Peyer's patch (tissue), 4 donors: ENCODE results near the gene CTU1. TPM values are rescaled to one million over a fixed set of nuclear protein-coding genes. Genes with fewer than 3 reads are reported as not detected.

Source experiments
- DNase-seq, 3 donors: peaks; one replicate each; pipeline ENCODE4 v3.0.0-alpha.2; 2017 to 2019
- H3K27ac ChIP-seq, 4 donors: fragments of 200-600 bp; sonication (generic); one replicate each; pipeline ENCODE4 v1.5.1; 2016 to 2019
- H3K27me3 ChIP-seq, 2 donors: fragments of 200-600 bp; sonication (generic); one replicate each; pipeline ENCODE4 v1.5.1; 2019
- H3K36me3 ChIP-seq, 3 donors: fragments of 200-600 bp; sonication (generic); one replicate each; pipeline ENCODE4 v1.5.1; 2016 to 2019
- H3K4me1 ChIP-seq, 4 donors: fragments of 200-600 bp; sonication (generic); one replicate each; pipeline ENCODE4 v1.5.1; 2016 to 2019
- H3K4me3 ChIP-seq, 4 donors: fragments of 200-600 bp; sonication (generic); 1 replicate in 3 of 4; 2 replicates in 1 of 4; pipeline ENCODE4 v1.5.1; 2016 to 2019; ENCODE audit warnings: mild to moderate bottlenecking in 1 of 4
- H3K9me3 ChIP-seq, 4 donors: fragments of 200-600 bp; sonication (generic); one replicate each; pipeline ENCODE4 v1.5.1; 2016 to 2019; ENCODE audit warnings: mild to moderate bottlenecking in 1 of 4
- CTCF ChIP-seq, 6 experiments: fragments of 450-650 bp in 4 of 6; fragments of 200-600 bp in 2 of 6; sonication (generic) in 1 of 6; IDR thresholded peaks; one replicate each; pipeline ENCODE4 v1.5.1; 2017 to 2019; ENCODE audit warnings: antibody characterized with exemption in 6 of 6, mild to moderate bottlenecking in 3 of 6, moderate library complexity in 1 of 6
- POLR2A ChIP-seq, 2 donors: fragments of 450-650 bp; IDR thresholded peaks; one replicate each; pipeline ENCODE4 v1.5.1; 2017; ENCODE audit warnings: antibody characterized with exemption in 2 of 2, mild to moderate bottlenecking in 2 of 2, moderate library complexity in 2 of 2
- total RNA-seq, 4 donors: library from RNA; depleted of rRNA; stranded (reverse); fragments of >200 nt; gene quantifications; one replicate each; pipeline ENCODE4 v1.1.0, GENCODE V29; 2016

The CTU1 gene
- total RNA-seq, 4 donors from 2014 or later, result 4.4 to 10.0 (median 6.5) TPM

DNA sequence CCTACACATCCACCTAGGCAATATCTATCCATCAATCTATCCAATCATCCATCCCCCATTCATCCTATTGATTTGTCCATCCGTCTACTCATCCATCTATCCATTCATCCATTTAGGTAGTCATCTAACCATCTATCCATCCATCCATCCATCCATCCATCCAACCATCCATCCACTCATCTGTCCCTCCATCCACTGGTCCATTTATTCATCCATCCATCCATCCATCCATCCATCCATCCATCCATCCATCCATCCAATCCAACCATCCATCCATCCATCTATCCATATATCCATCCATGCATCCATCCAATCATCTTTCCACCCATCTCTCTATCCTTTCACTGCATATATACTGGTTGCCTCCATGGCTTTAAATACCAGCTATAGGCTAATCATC is 47.2 kb downstream of the CTU1 start:
- TF ChIP-seq CTCF (IDR thresholded peaks at IDR 0.05) (no peak), POLR2A (IDR thresholded peaks at IDR 0.05) (no peak)
- H3K9me3 ChIP-seq, result no peaks in the 10 kb centered on the region
- no peak for DNase-seq
- no peak overlapping the region for H3K4me3 ChIP-seq
- H3K27me3 ChIP-seq, result no peaks in the 10 kb centered on the region
- no peaks in the 10 kb centered on the region for H3K36me3 ChIP-seq
- peaks cover 0 to 7% (median 0%) of the 10 kb centered on the region in 4 donors for H3K4me1 ChIP-seq
- H3K27ac ChIP-seq, result no peak overlapping the region

DNA sequence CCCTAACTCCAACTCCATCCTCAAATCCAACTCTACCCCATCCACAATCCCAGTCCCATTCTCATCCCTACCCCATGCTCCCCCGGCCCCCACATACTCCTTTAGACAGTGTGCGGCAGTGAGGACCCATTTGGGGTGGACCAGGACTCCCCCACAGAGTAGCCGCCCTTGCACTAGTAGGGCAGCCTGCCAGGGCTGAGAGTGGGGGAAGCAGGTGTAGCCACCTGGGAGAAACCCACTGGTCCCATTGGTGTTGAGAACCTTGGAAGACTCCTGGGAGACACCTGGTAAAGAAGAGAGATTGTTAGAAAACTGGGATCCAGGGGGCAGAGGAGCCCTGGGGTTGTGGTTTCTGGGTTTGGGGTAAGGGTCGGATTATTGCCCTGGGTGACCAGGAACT is 47.9 kb downstream of the CTU1 start:
- TF ChIP-seq CTCF (IDR thresholded peaks at IDR 0.05), result no peak
- no peak for TF ChIP-seq POLR2A (IDR thresholded peaks at IDR 0.05)
- Histone ChIP-seq H3K4me1 (peaks cover 0 to 6% (median 0%) of the 10 kb centered on the region in 4 donors), H3K27me3 (no peaks in the 10 kb centered on the region), H3K27ac (no peak overlapping the region), H3K4me3 (no peak overlapping the region), H3K9me3 (no peaks in the 10 kb centered on the region), H3K36me3 (no peaks in the 10 kb centered on the region)
- DNase-seq, result no peak

GRCh38 chr19:51059715-51060114 is 48.5 kb downstream of the CTU1 start:
- no peak for TF ChIP-seq CTCF (IDR thresholded peaks at IDR 0.05)
- no peak for TF ChIP-seq POLR2A (IDR thresholded peaks at IDR 0.05)
- no peak for DNase-seq
- H3K4me3 ChIP-seq, result no peak overlapping the region

DNA sequence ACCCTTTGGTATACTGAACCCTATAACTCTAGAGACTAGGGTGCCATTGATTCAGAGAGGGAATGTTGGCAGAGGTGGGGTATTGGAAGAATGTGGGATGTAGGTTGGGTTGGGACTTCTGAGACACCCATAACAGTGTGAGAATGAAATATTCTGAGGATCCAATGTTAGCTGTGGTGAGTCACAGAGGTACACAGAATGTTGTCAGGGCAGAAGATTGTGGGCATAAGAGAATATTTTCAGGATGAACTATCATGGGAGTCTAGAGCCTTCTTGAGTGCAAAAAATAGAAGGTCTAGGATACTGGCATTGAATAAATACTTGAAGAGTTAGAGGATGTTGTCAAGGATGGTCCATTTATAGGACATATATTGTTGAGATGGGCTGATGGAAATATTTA is 52.3 kb downstream of the CTU1 start:
- DNase-seq, result no peak
- Histone ChIP-seq H3K27ac (no peak overlapping the region), H3K9me3 (no peaks in the 10 kb centered on the region), H3K4me1 (no peaks in the 10 kb centered on the region), H3K4me3 (no peak overlapping the region), H3K27me3 (no peaks in the 10 kb centered on the region), H3K36me3 (no peaks in the 10 kb centered on the region)
- TF ChIP-seq CTCF (IDR thresholded peaks at IDR 0.05) (no peak), POLR2A (IDR thresholded peaks at IDR 0.05) (no peak)

More at GRCh38 chr19:51059715-51060114, 48.5 kb downstream of the CTU1 start:
- Histone ChIP-seq H3K9me3 (no peaks in the 10 kb centered on the region), H3K27me3 (no peaks in the 10 kb centered on the region), H3K27ac (no peak overlapping the region), H3K36me3 (no peaks in the 10 kb centered on the region), H3K4me1 (no peaks in the 10 kb centered on the region)

Other genes with a start within 250 kb of the CTU1 start
- gene KLK2, start 235.0 kb downstream of the CTU1 start, total RNA-seq, result not detected
- gene KLK4, start 197.0 kb downstream of the CTU1 start, total RNA-seq, result 1 to 10 TPM in 1 of 4 donors, not detected in 3; 1.4 TPM
- not detected for gene KLK5, start 155.4 kb downstream of the CTU1 start, total RNA-seq
- gene KLK6, start 138.8 kb downstream of the CTU1 start, total RNA-seq, result not detected
- gene KLK7, start 124.5 kb downstream of the CTU1 start, total RNA-seq, result 1 to 10 TPM in 2 of 4 donors, not detected in 2; 1.2 to 9.9 TPM
- not detected for gene KLK8, start 106.8 kb downstream of the CTU1 start, total RNA-seq
- gene KLK10, start 88.7 kb downstream of the CTU1 start, total RNA-seq, result 1 to 10 TPM in 2 of 4 donors, not detected in 2; 2.4 to 6.3 TPM
- 1 to 10 TPM in 3 of 4 donors, not detected in 1; 1.7 to 3.8 (median 1.9) TPM for gene KLK11, start 81.8 kb downstream of the CTU1 start, total RNA-seq
- gene KLK12, start 73.4 kb downstream of the CTU1 start, total RNA-seq, result 1 to 10 TPM in 2 of 4 donors, not detected in 2; 1.4 to 4.7 TPM
- gene KLK13, start 43.3 kb downstream of the CTU1 start, total RNA-seq, result 1 to 10 TPM in 3 of 4 donors, not detected in 1; 1.2 to 5.0 (median 1.3) TPM
- gene KLK14, start 25.5 kb downstream of the CTU1 start, total RNA-seq, result 1 to 10 TPM in 2 of 4 donors, not detected in 2; 1.1 to 6.6 TPM
- gene SIGLEC9, start 16.5 kb upstream of the CTU1 start, total RNA-seq, result 1 to 10 TPM in 2 of 4 donors, not detected in 2; 1.9 to 2.1 TPM
- gene SIGLEC7, start 33.9 kb upstream of the CTU1 start, total RNA-seq, result not detected
- 10 to 100 TPM in 1 of 4 donors, 1 to 10 TPM in 1, under 1 TPM in 1, not detected in 1; 0.88 to 22.3 (median 2.4) TPM for gene CD33, start 116.7 kb upstream of the CTU1 start, total RNA-seq
- gene SIGLECL1, start 142.7 kb upstream of the CTU1 start, total RNA-seq, result not detected
- not detected for gene IGLON5, start 203.2 kb upstream of the CTU1 start, total RNA-seq
- 1 to 10 TPM in 3 of 4 donors, not detected in 1; 2.5 to 6.5 (median 5.2) TPM for gene VSIG10L, start 233.7 kb upstream of the CTU1 start, total RNA-seq